Activated CD8-positive, alpha-beta memory T cell treated with anti-CD3 and anti-CD28 coated beads, Interleukin-2, amount 10 ng/mL, durations not matched to agents 7 days and 5 days (primary cell): Measurements from ENCODE around the gene LASP1. TPM values are rescaled to one million over a fixed set of nuclear protein-coding genes. Genes with fewer than 3 reads are reported as not detected.

ENCODE experiments used
- ATAC-seq: fragments of 150-1000 bp; cut with Tn5 transposase; one replicate; pipeline ENCODE4 v1.10.0; 2021; ENCODE audit warnings: moderate library complexity
- CTCF ChIA-PET: fragments of 350-600 bp; sonication (Branson Sonifier 250); formaldehyde crosslinking; loops from one replicate; lab custom pipeline; 2021; ENCODE audit warnings: antibody characterized with exemption; lab: Charles Lee
- DNase-seq: peaks from one replicate; pipeline ENCODE4 v3.0.0-alpha.2; 2020
- H3K27ac Mint-ChIP-seq: one replicate; pipeline ENCODE4 v1.8.0; 2021; ENCODE audit warnings: mild to moderate bottlenecking, mixed read lengths
- H3K27me3 Mint-ChIP-seq: one replicate; pipeline ENCODE4 v1.8.0; 2021; ENCODE audit warnings: mixed read lengths
- H3K36me3 Mint-ChIP-seq: one replicate; pipeline ENCODE4 v1.8.0; 2021; ENCODE audit warnings: mild to moderate bottlenecking, mixed read lengths
- H3K4me1 Mint-ChIP-seq: one replicate; pipeline ENCODE4 v1.8.0; 2021; ENCODE audit warnings: mixed read lengths
- H3K4me3 Mint-ChIP-seq: one replicate; pipeline ENCODE4 v1.8.0; 2021; ENCODE audit warnings: mild to moderate bottlenecking, moderate library complexity, mixed read lengths
- H3K9me3 Mint-ChIP-seq: one replicate; pipeline ENCODE4 v1.8.0; 2022; ENCODE audit warnings: low read depth, mixed read lengths
- total RNA-seq, 2 experiments: library from RNA; stranded (reverse); gene quantifications; one replicate each; pipeline ENCODE4 v1.2.3, GENCODE V29; 2021

Gene LASP1
- total RNA-seq, 2 experiments from 2014 or later, result 208 to 239 TPM

DNA sequence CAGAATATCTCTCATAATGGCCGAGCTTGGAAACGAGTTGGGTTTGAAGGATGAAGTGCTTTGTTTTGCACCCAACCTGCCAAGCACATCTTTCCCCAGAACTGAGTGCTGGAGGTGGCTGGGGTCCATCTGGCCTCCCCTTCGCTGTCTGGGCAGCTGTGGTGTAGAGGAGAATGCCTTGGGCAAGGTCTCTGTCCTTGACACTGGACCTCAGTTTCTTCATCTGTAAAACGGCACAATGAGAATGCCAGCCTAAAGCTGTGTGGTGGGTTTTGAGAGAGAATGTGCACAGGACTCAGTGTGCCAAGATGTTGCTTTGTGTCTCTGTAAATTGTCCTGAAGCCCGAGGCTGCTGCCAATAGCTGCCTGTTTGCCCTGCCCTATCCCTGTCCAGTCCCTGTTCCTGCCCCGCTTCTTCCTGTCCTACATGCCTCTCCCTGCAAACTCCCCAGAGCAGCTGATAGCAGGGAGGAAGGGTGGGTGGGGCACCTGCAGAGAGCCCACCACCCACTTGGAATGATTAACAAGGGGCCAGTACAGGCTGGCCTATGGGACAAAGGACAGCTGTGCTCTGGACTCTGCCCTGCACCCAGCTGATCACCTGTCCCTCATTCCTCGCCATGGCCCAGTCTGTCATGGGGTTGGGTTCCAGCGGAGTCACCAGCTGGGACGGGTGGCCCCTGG is 15.3 kb downstream of the LASP1 start:
- no peak for ATAC-seq
- H3K27me3 Mint-ChIP-seq, result no peaks in the 10 kb centered on the region
- no peak overlapping the region for H3K27ac Mint-ChIP-seq
- H3K4me1 Mint-ChIP-seq, result peaks cover 86% of the 10 kb centered on the region
- H3K36me3 Mint-ChIP-seq, result peaks cover 59% of the 10 kb centered on the region
- H3K9me3 Mint-ChIP-seq, result no peaks in the 10 kb centered on the region
- CTCF ChIA-PET, result interaction anchor here (0.7 to 2.9 kb wide), 8 partner anchors 9 to 290 kb away, joined by 3 to 16 read pairs (median 5); partner anchors contain the start of genes LASP1 and LASP1NB
- no peak overlapping the region for H3K4me3 Mint-ChIP-seq
- DNase-seq, result no peak

DNA sequence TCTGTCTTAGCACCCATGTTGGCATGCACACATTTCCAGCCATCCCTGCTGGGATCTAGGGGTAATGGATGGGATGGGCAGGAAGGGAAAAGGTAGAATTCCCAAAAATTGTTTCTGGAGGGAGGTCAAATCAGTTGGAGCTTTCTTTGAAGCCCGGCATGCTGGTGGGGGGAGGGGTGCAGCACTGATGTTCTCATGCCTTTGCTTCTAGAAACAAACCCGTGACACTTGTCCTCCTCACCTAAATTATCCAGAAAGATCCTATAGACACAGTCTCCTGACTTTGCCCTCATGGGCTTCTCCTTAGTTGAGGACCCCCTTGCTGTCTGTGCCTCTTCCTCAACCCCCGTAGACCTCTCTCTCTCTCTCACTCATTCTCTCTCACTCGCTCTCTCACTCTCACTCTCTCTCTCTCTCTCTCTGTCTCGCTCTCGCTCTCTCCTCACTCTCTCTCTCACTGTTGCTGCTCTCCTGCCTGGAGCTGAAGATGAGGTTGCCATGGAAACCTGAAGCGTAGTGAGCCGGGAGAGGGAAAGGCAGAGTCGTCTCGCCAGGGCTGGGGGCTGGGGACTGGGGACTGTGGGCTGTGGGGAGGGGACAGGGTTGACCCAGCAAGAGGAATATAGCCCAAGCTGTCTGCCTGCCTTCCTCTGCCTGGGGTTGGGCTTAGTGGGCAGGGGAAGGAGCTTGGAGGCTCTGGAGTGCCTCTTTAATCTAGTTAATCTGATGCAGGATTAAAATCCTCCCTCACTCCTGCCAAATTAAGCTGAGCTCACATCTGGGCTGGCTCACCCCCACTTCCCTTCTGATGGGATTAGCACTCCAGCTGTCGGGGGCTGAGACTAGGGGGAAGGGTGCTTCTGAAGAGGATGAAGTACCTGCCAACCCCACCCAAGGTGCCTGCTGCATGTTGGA is 16.1 kb downstream of the LASP1 start:
- no peak for DNase-seq
- Mint-ChIP-seq H3K27ac (peak overlapping the region; percentile 67), H3K36me3 (peaks cover 54% of the 10 kb centered on the region), H3K4me1 (peaks cover 86% of the 10 kb centered on the region), H3K9me3 (no peaks in the 10 kb centered on the region), H3K27me3 (no peaks in the 10 kb centered on the region), H3K4me3 (peak overlapping the region; percentile 4)
- CTCF ChIA-PET, result interaction anchor here (0.7 to 2.9 kb wide), 10 partner anchors 8 to 289 kb away, joined by 3 to 16 read pairs (median 4); partner anchors contain the start of genes LASP1 and LASP1NB
- ATAC-seq, result no peak

DNA sequence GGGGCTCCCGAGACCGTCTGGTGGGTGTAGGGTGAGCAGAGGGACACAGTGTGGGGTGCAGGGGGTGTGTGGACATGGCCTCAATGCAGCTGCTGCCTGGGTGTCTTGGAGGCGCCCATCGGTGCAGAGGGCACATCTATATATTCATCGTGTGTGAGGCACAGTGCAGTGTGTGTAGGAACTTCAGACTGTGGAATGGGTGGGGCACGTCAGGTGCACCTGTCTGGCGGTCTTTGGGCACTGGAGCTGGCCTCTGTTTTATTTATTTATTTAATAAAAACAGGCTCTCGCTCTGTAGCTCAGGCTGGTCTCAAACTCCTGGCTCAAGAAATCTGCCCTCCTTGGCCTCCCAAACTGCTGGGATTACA is 16.8 kb downstream of the LASP1 start:
- H3K27me3 Mint-ChIP-seq, result no peaks in the 10 kb centered on the region
- peaks cover 48% of the 10 kb centered on the region for H3K36me3 Mint-ChIP-seq
- no peaks in the 10 kb centered on the region for H3K9me3 Mint-ChIP-seq
- no peak for ATAC-seq
- CTCF ChIA-PET, result interaction anchor here (1.2 to 2.9 kb wide), 5 partner anchors 13 to 288 kb away, joined by 3 to 8 read pairs (median 5); partner anchors contain the start of gene LASP1
- H3K4me1 Mint-ChIP-seq, result peaks cover 86% of the 10 kb centered on the region
- no peak for DNase-seq
- peak overlapping the region; percentile 67 for H3K27ac Mint-ChIP-seq
- no peak overlapping the region for H3K4me3 Mint-ChIP-seq

DNA sequence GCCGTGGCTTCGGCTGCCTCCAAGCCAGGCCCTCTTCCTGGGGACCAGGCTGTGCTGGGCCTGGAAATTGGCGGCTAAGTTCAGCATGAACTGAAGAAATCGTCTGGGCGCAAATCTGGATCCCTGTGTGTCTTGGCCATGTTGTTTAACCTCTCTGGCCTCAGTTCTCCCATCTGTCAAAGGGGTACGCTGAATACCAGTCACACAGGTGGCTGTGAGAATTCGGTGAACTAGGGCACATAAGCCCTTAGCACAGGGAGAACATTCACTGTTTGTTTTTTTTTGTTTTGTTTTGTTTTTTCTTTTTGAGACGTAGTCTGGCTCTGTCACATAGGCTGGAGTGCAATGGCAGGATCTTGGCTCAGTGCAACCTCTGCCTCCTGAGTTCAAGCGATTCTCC is 19.0 kb downstream of the LASP1 start:
- H3K4me1 Mint-ChIP-seq, result peaks cover 87% of the 10 kb centered on the region
- H3K27ac Mint-ChIP-seq, result peak overlapping the region; percentile 62
- no peaks in the 10 kb centered on the region for H3K27me3 Mint-ChIP-seq
- no peaks in the 10 kb centered on the region for H3K9me3 Mint-ChIP-seq
- H3K36me3 Mint-ChIP-seq, result peaks cover 33% of the 10 kb centered on the region
- ATAC-seq (no peak), DNase-seq (no peak)
- H3K4me3 Mint-ChIP-seq, result no peak overlapping the region
- CTCF ChIA-PET, result interaction anchor here (1.6 kb wide), 1 partner anchor 18 kb away, joined by 3 read pairs; no protein-coding TSS in a partner anchor

DNA sequence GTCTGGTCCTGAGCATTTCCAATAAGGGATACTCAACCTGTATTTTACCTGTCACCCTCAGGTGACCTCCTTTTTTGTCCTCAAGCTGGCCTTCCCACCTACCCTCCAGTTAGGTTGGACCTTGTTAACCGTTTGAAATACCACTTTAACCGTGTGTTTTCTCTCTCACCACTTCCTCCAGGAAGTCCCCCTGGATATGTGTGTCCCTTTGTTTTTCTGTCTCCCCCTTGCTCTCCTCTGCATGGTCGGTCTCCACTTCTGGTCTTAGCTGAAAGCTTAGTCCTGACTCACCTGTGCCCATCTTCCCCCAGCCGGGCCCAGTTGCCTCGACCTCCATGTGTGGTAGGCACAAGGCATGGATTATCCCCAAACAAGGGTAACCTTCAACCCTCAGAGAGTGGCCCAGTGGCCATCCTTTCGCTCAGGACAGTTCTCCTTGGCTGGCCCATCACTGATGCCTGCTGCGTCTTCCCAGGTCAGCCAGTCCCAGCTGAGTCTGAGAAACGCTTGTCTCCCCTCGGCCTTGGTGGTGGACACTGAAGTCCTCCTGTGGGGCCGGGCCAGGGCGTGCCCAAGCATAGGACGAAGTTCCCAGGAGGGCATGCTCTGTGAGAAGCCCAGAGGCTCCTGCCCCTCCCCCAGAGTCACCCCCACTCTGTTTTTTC is 20.0 kb downstream of the LASP1 start:
- Mint-ChIP-seq H3K4me3 (no peak overlapping the region), H3K9me3 (no peaks in the 10 kb centered on the region), H3K4me1 (peaks cover 89% of the 10 kb centered on the region), H3K27me3 (no peaks in the 10 kb centered on the region), H3K27ac (peak overlapping the region; percentile 84), H3K36me3 (peaks cover 33% of the 10 kb centered on the region)
- DNase-seq (peak; percentile 39), ATAC-seq (no peak)
- CTCF ChIA-PET, result interaction anchor here (0.8 to 1.6 kb wide), 3 partner anchors 15 to 275 kb away, joined by 3 read pairs; no protein-coding TSS in a partner anchor

DNA sequence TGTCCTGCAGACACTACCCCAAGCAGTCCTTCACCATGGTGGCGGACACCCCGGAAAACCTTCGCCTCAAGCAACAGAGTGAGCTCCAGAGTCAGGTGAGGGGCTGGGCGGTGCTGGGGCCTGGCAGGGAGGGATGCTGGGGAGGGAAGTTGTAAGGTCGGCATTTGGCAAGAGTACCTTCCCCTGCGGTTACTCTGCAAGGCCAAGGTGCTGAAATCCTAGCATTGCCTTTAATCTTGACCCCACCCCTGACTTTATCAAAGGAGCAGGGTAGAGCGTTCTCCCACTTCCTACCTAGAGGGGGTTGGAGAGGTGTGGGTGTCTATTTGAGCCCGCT is 20.5 kb downstream of the LASP1 start:
- CTCF ChIA-PET, result interaction anchor here (1.2 to 1.6 kb wide), 3 partner anchors 17 to 274 kb away, joined by 3 read pairs; no protein-coding TSS in a partner anchor
- H3K27me3 Mint-ChIP-seq, result no peaks in the 10 kb centered on the region
- H3K4me1 Mint-ChIP-seq, result peaks cover 84% of the 10 kb centered on the region
- no peak overlapping the region for H3K4me3 Mint-ChIP-seq
- no peaks in the 10 kb centered on the region for H3K9me3 Mint-ChIP-seq
- DNase-seq (peak; percentile 48), ATAC-seq (peak; percentile 16)
- H3K27ac Mint-ChIP-seq, result peak overlapping the region; percentile 84
- peaks cover 30% of the 10 kb centered on the region for H3K36me3 Mint-ChIP-seq

DNA sequence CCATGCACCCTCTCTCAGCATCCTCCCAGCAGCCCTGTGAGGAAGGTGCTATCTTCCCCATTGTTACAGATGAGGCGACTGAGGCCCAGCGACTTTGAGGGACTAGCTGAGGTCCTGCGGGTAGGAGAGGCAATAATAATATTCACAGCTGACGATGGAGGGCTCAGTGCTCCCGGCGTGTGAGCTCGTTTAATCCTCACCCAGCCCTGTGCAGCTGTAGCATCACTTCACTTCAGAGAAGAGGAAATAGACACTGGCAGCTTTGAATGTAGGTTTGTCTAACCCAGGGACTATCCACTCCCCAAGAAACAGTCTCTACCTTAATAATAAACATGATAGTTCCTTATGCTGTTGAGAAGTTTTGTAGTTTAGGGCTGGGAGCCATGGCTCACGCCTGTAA is 21.6 kb downstream of the LASP1 start:
- Mint-ChIP-seq H3K27ac (peak overlapping the region; percentile 84), H3K36me3 (peaks cover 31% of the 10 kb centered on the region), H3K9me3 (no peaks in the 10 kb centered on the region), H3K4me3 (peak overlapping the region; percentile 13), H3K4me1 (peaks cover 83% of the 10 kb centered on the region), H3K27me3 (no peaks in the 10 kb centered on the region)
- peak; percentile 21 for ATAC-seq
- no peak for DNase-seq
- CTCF ChIA-PET, result interaction anchor here (0.7 to 1.9 kb wide), 7 partner anchors 8 to 24 kb away, joined by 3 to 7 read pairs (median 5); partner anchors contain the start of gene LASP1

DNA sequence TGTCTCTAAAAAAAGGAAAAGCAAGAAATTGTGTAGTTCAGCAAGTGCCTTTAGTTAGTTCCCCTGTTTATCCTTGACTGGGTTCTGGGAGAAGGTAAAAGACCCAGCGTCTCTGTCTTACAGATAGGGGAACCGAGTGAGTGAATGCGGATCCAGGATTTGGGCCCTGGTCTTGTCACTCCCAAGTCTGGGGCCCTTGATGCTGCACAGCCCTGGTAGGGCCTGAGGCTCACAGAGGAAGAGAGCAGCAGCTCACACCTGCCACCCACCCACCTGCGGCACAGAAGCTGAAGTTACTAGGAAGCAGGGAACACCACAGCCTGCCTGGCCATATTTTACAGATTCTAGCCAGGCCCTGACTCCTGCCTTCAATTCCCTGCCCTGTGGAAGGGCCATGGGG is 22.2 kb downstream of the LASP1 start:
- DNase-seq (no peak), ATAC-seq (no peak)
- Mint-ChIP-seq H3K36me3 (peaks cover 38% of the 10 kb centered on the region), H3K27me3 (no peaks in the 10 kb centered on the region), H3K9me3 (no peaks in the 10 kb centered on the region), H3K27ac (peak overlapping the region; percentile 84), H3K4me1 (peaks cover 86% of the 10 kb centered on the region), H3K4me3 (peak overlapping the region; percentile 13)
- CTCF ChIA-PET, result interaction anchor here (0.7 to 1.9 kb wide), 7 partner anchors 8 to 22 kb away, joined by 3 to 7 read pairs (median 5); partner anchors contain the start of gene LASP1

DNA sequence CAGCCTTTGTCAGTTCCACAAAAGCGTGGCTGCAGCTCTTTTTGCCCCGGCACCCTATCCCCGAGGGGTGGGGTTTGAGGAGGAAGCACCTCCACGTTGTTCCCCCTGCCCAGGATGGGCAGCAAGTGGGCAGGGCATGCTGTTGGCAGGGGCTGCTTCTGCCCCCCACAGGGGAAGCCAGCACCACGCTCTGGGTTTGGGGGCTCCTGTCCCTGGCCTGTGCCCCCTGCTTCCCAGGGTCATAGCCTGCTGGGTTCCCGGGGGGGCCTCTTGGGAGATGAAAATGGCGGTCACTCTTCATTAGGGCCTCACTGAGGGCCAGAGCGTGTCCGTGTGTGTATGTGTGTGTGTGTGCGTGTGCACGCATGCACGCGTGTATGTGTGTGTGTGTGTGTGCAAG is 22.8 kb downstream of the LASP1 start:
- H3K9me3 Mint-ChIP-seq, result no peaks in the 10 kb centered on the region
- H3K27me3 Mint-ChIP-seq, result no peaks in the 10 kb centered on the region
- DNase-seq (no peak), ATAC-seq (no peak)
- peak overlapping the region; percentile 83 for H3K27ac Mint-ChIP-seq
- peaks cover 89% of the 10 kb centered on the region for H3K4me1 Mint-ChIP-seq
- peaks cover 41% of the 10 kb centered on the region for H3K36me3 Mint-ChIP-seq
- CTCF ChIA-PET, result interaction anchor here (1.0 to 2.4 kb wide), 5 partner anchors 9 to 23 kb away, joined by 3 to 24 read pairs (median 7); partner anchors contain the start of gene LASP1
- H3K4me3 Mint-ChIP-seq, result no peak overlapping the region

DNA sequence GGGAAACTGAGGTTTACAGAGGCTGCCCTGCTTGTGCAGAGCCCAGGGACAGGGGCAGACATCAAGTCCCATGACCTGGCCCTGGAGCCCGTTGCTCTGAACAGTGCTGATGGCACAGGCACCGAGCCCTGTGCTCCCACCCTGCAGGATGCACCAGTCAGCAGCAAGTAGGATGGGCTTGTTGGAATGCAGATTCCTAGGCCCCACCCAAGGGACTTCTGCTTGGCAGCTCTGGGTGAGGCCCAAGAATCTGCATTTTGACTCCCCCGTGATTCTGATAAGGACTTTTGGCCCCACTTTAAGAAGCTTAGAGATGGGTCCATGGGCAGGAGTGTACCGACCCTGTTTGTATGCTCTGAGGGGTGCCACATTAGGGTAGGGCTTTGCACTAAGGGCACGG is 23.3 kb downstream of the LASP1 start:
- Mint-ChIP-seq H3K36me3 (peaks cover 43% of the 10 kb centered on the region), H3K4me1 (peaks cover 89% of the 10 kb centered on the region), H3K27ac (peak overlapping the region; percentile 83), H3K27me3 (no peaks in the 10 kb centered on the region), H3K9me3 (no peaks in the 10 kb centered on the region), H3K4me3 (no peak overlapping the region)
- ATAC-seq (peak; percentile 11), DNase-seq (no peak)
- CTCF ChIA-PET, result interaction anchor here (1.0 to 2.4 kb wide), 5 partner anchors 9 to 272 kb away, joined by 3 to 24 read pairs (median 6); partner anchors contain the start of genes ARL5C and LASP1

DNA sequence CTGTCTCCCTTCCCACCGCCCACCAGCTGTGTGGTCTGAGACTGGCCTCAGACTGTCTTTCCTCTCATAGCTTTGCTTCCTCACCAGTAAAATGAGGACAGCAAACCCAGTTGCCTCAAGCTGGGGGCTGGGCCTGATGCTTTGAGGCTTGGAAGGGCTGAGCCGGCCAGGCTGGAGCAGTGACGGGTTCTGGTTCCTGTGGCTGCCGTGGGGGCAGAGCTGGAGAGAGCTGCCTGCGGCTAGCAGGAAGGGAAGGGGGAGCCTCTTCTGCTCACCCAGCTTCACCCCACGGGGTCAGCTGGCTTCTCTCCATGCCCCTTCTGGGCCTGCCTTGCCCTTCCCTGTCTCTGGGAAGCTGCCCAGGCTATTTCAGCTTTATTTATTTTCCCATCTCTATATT is 23.7 kb downstream of the LASP1 start:
- Mint-ChIP-seq H3K4me3 (no peak overlapping the region), H3K27ac (peak overlapping the region; percentile 83), H3K9me3 (no peaks in the 10 kb centered on the region), H3K27me3 (no peaks in the 10 kb centered on the region), H3K36me3 (peaks cover 45% of the 10 kb centered on the region), H3K4me1 (peaks cover 91% of the 10 kb centered on the region)
- CTCF ChIA-PET, result interaction anchor here (0.7 to 2.4 kb wide), 6 partner anchors 8 to 271 kb away, joined by 3 to 24 read pairs (median 6); partner anchors contain the start of genes ARL5C and LASP1
- peak; percentile 86 for DNase-seq
- peak; percentile 63 for ATAC-seq

DNA sequence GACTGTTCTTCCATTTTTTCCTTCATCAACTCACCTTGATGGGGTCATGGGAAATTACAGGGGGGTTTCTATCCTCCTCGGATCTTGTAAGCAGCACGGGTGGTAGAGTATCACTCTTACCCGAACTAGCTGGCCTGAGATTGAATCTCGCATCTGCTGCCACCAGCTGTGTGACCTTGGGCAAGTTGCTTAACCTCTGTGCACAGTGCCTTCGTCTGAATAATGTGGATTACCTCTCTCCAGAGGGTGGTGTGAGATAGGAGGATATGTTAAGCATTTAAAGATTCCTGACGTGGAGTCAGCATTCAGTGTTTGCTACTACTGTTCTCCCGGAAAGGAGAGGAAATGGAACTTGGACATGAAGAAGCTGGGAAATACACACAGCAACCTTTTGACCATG is 24.4 kb downstream of the LASP1 start:
- Mint-ChIP-seq H3K4me3 (no peak overlapping the region), H3K4me1 (peaks cover 91% of the 10 kb centered on the region), H3K36me3 (peaks cover 44% of the 10 kb centered on the region), H3K27me3 (no peaks in the 10 kb centered on the region), H3K9me3 (no peaks in the 10 kb centered on the region), H3K27ac (peak overlapping the region; percentile 83)
- CTCF ChIA-PET, result interaction anchor here (0.7 to 2.4 kb wide), 6 partner anchors 9 to 271 kb away, joined by 3 to 24 read pairs (median 6); partner anchors contain the start of genes ARL5C and LASP1
- no peak for ATAC-seq
- DNase-seq, result no peak
